GM23338 (cell line): ENCODE results near the gene PLXNC1. TPM values are rescaled to one million over a fixed set of nuclear protein-coding genes. Genes with fewer than 3 reads are reported as not detected.

Experiments used
- ATAC-seq: fragments of 200-7000 bp; cut with Tn5 transposase; 3 replicates; pipeline ENCODE4 v1.9.1; 2020
- DNase-seq: peaks from one replicate; pipeline ENCODE4 v3.0.0-alpha.2; 2015; ENCODE audit warnings: low spot score
- H2AFZ ChIP-seq: fragments of 200-600 bp; sonication (generic); 2 replicates; pipeline ENCODE4 v1.8.0; 2016; ENCODE audit warnings: antibody characterized with exemption, mild to moderate bottlenecking, moderate library complexity
- H3F3A ChIP-seq: fragments of 200-600 bp; sonication (generic); replicated peaks from 2 replicates; pipeline ENCODE4 v1.8.0; 2017; ENCODE audit warnings: antibody characterized with exemption, mixed run types, low read depth
- H3K27ac ChIP-seq: fragments of 200-600 bp; sonication (generic); 2 replicates; pipeline ENCODE4 v1.6.1; 2016; ENCODE audit warnings: low read depth
- H3K27me3 ChIP-seq: fragments of 200-600 bp; sonication (generic); 2 replicates; pipeline ENCODE4 v1.8.0; 2016; ENCODE audit warnings: mild to moderate bottlenecking, mixed run types, moderate library complexity; ENCODE audit not compliant: insufficient read depth
- H3K36me3 ChIP-seq: fragments of 200-600 bp; sonication (generic); 2 replicates; pipeline ENCODE4 v1.8.0; 2016; ENCODE audit warnings: mild to moderate bottlenecking; ENCODE audit not compliant: insufficient read depth
- H3K4me1 ChIP-seq: fragments of 200-600 bp; sonication (generic); 2 replicates; pipeline ENCODE4 v1.8.0; 2016; ENCODE audit warnings: mild to moderate bottlenecking, moderate library complexity; ENCODE audit not compliant: insufficient read depth
- H3K4me2 ChIP-seq: fragments of 200-600 bp; sonication (generic); 2 replicates; pipeline ENCODE4 v1.7.1; 2017; ENCODE audit warnings: mixed run types
- H3K4me3 ChIP-seq: fragments of 200-600 bp; sonication (generic); 2 replicates; pipeline ENCODE4 v1.6.1; 2016; ENCODE audit warnings: mixed run types
- H3K79me2 ChIP-seq: fragments of 200-600 bp; sonication (generic); replicated peaks from 2 replicates; pipeline ENCODE4 v1.8.0; 2017; ENCODE audit warnings: mild to moderate bottlenecking; ENCODE audit not compliant: insufficient read depth
- H3K9me2 ChIP-seq: fragments of 200-600 bp; sonication (generic); 2 replicates; pipeline ENCODE4 v1.8.0; 2017; ENCODE audit not compliant: insufficient read depth
- H4K20me1 ChIP-seq: fragments of 200-600 bp; sonication (generic); replicated peaks from 2 replicates; pipeline ENCODE4 v1.8.0; 2017; ENCODE audit warnings: mild to moderate bottlenecking; ENCODE audit not compliant: insufficient read depth
- H3K27ac Mint-ChIP-seq: 2 replicates; pipeline ENCODE4 v1.8.0; 2020; ENCODE audit warnings: inconsistent platforms, mild to moderate bottlenecking, moderate library complexity, mixed read lengths
- H3K27me3 Mint-ChIP-seq: 3 replicates; pipeline ENCODE4 v1.8.0; 2022; ENCODE audit warnings: low read depth, mild to moderate bottlenecking, moderate library complexity, mixed read lengths, inconsistent platforms; ENCODE audit not compliant: insufficient read depth, poor library complexity
- H3K36me3 Mint-ChIP-seq: 3 replicates; pipeline ENCODE4 v1.8.0; 2021; ENCODE audit warnings: low read depth, mild to moderate bottlenecking, inconsistent platforms, moderate library complexity, mixed read lengths
- H3K4me1 Mint-ChIP-seq: 3 replicates; pipeline ENCODE4 v1.8.0; 2020; ENCODE audit warnings: mild to moderate bottlenecking, inconsistent platforms, mixed read lengths
- H3K4me3 Mint-ChIP-seq: 3 replicates; pipeline ENCODE4 v1.8.0; 2021; ENCODE audit warnings: moderate library complexity, mild to moderate bottlenecking, inconsistent platforms, mixed read lengths
- H3K9me3 Mint-ChIP-seq: 3 replicates; pipeline ENCODE4 v1.8.0; 2020; ENCODE audit warnings: moderate library complexity, mild to moderate bottlenecking, inconsistent platforms, mixed read lengths
- EZH2 ChIP-seq: fragments of 200-600 bp; sonication (generic); IDR thresholded peaks from one replicate; pipeline ENCODE4 v1.8.0; 2017; ENCODE audit warnings: antibody characterized with exemption, mild to moderate bottlenecking, low read depth; ENCODE audit not compliant: unreplicated experiment
- EZH2phosphoT487 ChIP-seq: fragments of 200-600 bp; sonication (generic); IDR thresholded peaks from one replicate; pipeline ENCODE4 v1.8.1; 2018; ENCODE audit warnings: antibody characterized with exemption; ENCODE audit not compliant: unreplicated experiment
- NANOG ChIP-seq: IDR thresholded peaks from 2 replicates; pipeline ENCODE4 v1.6.1; 2016; ENCODE audit warnings: antibody characterized with exemption, borderline replicate concordance
- ZNF331 ChIP-seq: fragments of 250-450 bp; sonication (Bioruptor Pico); IDR thresholded peaks from 2 replicates; pipeline ENCODE4 v1.5.0; 2020; ENCODE audit warnings: low read depth, mild to moderate bottlenecking, moderate library complexity
- polyA plus RNA-seq: library from polyadenylated mRNA; unstranded; fragments of >200 nt; fragmentation: Nextera tagmentation; extraction: Ambion mirVana; gene quantifications from 2 replicates; pipeline ENCODE4 v1.2.1, GENCODE V29; 2016
- total RNA-seq: library from RNA; depleted of rRNA; stranded (reverse); fragments of >200 nt; shearing (Covaris generic); gene quantifications from 2 replicates; pipeline ENCODE4 v1.2.3, GENCODE V29; 2014
- TF ChIP-seq, protein P1 (sequence below), 2 experiments: fragments of 200-600 bp in 1 of 2; sonication (generic) in 1 of 2; conservative IDR thresholded peaks; 2 replicates each; pipeline versions ENCODE4 v1.5.1 to v1.6.1; 2016 to 2017; ENCODE audit warnings: antibody characterized with exemption in 2 of 2, low read depth in 2 of 2, mild to moderate bottlenecking in 2 of 2, moderate library complexity in 1 of 2

Gene PLXNC1
- total and polyA plus RNA-seq, 2 experiments from 2014 or later, result 1.9 to 6.5 TPM

DNA sequence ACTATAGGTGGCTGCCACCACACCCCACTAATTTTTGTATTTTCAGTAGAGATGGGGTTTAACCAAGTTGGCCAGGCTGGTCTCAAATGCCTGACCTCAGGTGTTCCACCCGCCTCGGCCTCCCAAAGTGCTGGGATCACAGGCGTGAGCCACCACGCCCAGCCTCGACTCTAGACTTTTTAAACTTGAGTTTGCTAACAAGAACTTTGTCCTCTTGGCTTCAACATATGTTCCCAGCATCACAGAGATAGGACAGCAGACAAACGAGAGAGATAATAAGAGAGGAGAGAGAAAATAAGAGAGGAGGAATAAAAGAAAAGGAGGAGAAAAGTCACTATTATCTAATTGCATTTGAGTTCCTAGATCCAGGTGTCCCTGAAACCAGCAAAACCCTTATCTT, 192.2 kb downstream of the PLXNC1 start (continued):
- TF ChIP-seq, protein P1, sequence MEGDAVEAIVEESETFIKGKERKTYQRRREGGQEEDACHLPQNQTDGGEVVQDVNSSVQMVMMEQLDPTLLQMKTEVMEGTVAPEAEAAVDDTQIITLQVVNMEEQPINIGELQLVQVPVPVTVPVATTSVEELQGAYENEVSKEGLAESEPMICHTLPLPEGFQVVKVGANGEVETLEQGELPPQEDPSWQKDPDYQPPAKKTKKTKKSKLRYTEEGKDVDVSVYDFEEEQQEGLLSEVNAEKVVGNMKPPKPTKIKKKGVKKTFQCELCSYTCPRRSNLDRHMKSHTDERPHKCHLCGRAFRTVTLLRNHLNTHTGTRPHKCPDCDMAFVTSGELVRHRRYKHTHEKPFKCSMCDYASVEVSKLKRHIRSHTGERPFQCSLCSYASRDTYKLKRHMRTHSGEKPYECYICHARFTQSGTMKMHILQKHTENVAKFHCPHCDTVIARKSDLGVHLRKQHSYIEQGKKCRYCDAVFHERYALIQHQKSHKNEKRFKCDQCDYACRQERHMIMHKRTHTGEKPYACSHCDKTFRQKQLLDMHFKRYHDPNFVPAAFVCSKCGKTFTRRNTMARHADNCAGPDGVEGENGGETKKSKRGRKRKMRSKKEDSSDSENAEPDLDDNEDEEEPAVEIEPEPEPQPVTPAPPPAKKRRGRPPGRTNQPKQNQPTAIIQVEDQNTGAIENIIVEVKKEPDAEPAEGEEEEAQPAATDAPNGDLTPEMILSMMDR (conservative IDR thresholded peaks at IDR 0.05; ENCODE audit: low read depth in 2 of 2), result no peak

DNA sequence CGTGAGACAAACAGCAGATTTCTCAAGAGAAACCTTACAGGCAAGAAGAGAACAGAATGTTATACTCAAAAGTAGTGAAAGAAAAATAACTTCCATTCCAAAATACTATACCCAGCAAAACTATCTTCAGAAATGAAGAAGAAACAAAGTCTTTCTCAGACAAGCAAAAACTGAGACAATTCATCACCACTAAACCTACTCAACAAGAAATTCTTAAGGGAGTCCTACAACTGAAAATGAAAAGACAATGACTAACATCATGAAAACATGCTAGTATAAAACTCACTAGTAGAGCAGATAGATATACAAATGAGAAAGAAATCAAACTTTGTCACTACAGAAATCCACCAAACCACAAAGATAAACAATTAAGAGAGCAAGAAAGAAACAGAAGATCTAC, 204.8 kb downstream of the PLXNC1 start:
- Mint-ChIP-seq H3K27ac (no peak overlapping the region), H3K9me3 (peaks cover 68% of the 10 kb centered on the region), H3K36me3 (peaks cover 92% of the 10 kb centered on the region), H3K27me3 (peaks cover 2% of the 10 kb centered on the region), H3K4me3 (no peak overlapping the region), H3K4me1 (no peaks in the 10 kb centered on the region)
- Histone ChIP-seq H3K9me2 (peaks cover 6% of the 10 kb centered on the region; the same call in 1 of the 2 replicates), H3K4me3 (no peak overlapping the region), H3F3A (no peaks in the 10 kb centered on the region), H4K20me1 (no peaks in the 10 kb centered on the region), H3K27ac (no peak overlapping the region), H2AFZ (no peak overlapping the region), H3K36me3 (peaks cover 18% of the 10 kb centered on the region; the same call in 1 of the 2 replicates), H3K4me2 (no peak overlapping the region), H3K79me2 (no peaks in the 10 kb centered on the region), H3K4me1 (no peaks in the 10 kb centered on the region), H3K27me3 (no peaks in the 10 kb centered on the region)
- ATAC-seq (no peak), DNase-seq (no peak)
- TF ChIP-seq NANOG (no peak), EZH2phosphoT487 (no peak), EZH2 (no peak), ZNF331 (CRISPR knock-in tag) (no peak)
